ENCODE results near the gene NUP93.

DNA sequence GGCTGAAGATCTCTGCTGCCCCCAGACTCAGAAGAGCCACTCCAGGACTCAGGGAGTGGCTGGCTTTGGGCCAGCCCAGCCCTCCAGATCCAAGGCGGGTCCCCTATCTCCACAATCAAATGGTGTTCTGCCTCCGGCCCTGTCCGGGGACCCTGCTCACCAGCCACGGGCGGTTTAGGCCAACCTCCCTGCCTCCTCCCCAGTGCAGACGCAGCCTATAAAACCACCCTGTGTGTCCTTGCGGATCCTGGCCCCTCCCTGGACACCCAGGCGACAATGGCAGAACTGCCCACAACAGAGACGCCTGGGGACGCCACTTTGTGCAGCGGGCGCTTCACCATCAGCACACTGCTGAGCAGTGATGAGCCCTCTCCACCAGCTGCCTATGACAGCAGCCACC is 135.0 kb downstream of the NUP93 start, which contains the start of gene SLC12A3:
- TF ChIP-seq POLR2A (IDR thresholded peaks at IDR 0.05) = no peak
- TF ChIP-seq, protein P1, sequence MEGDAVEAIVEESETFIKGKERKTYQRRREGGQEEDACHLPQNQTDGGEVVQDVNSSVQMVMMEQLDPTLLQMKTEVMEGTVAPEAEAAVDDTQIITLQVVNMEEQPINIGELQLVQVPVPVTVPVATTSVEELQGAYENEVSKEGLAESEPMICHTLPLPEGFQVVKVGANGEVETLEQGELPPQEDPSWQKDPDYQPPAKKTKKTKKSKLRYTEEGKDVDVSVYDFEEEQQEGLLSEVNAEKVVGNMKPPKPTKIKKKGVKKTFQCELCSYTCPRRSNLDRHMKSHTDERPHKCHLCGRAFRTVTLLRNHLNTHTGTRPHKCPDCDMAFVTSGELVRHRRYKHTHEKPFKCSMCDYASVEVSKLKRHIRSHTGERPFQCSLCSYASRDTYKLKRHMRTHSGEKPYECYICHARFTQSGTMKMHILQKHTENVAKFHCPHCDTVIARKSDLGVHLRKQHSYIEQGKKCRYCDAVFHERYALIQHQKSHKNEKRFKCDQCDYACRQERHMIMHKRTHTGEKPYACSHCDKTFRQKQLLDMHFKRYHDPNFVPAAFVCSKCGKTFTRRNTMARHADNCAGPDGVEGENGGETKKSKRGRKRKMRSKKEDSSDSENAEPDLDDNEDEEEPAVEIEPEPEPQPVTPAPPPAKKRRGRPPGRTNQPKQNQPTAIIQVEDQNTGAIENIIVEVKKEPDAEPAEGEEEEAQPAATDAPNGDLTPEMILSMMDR (IDR thresholded peaks at IDR 0.05) = no peak
- no peak for TF ChIP-seq POLR2AphosphoS5 (IDR thresholded peaks at IDR 0.05)
- no peak for TF ChIP-seq EP300 (IDR thresholded peaks at IDR 0.05)
